SK-N-MC (cell line): ENCODE results near the gene STRBP.

Experiments
- EZH2 ChIP-seq: fragments of 200-600 bp; sonication (generic); IDR thresholded peaks from one replicate; pipeline ENCODE4 v1.6.1; 2017; ENCODE audit warnings: antibody characterized with exemption
- FOXP2 ChIP-seq: optimal IDR thresholded peaks from 2 replicates; pipeline ENCODE3; 2011; ENCODE audit warnings: mild to moderate bottlenecking, moderate library complexity; ENCODE audit not compliant: insufficient read depth; ENCODE audit errors: extremely low read length, control extremely low read depth
- POLR2AphosphoS5 ChIP-seq: IDR thresholded peaks from 2 replicates; pipeline ENCODE4 v1.6.1; 2012; ENCODE audit warnings: mild to moderate bottlenecking, low read depth, low read length, borderline replicate concordance

- TF ChIP-seq POLR2AphosphoS5 (no peak), EZH2 (no peak), FOXP2 (no peak)
Observed at GRCh38 chr9:123087359-123087888, 181.0 kb downstream of the STRBP start.
